Stimulated activated CD4-positive, alpha-beta T cell treated with anti-CD3 and anti-CD28 coated beads, Interleukin-4, amount 100 ng/mL, for 24 hours (primary cell): ENCODE data around the gene PROK2.

Experiments used
- DNase-seq: peaks from one replicate; pipeline ENCODE4 v3.0.0-alpha.2; 2020

Gene PROK2

DNA sequence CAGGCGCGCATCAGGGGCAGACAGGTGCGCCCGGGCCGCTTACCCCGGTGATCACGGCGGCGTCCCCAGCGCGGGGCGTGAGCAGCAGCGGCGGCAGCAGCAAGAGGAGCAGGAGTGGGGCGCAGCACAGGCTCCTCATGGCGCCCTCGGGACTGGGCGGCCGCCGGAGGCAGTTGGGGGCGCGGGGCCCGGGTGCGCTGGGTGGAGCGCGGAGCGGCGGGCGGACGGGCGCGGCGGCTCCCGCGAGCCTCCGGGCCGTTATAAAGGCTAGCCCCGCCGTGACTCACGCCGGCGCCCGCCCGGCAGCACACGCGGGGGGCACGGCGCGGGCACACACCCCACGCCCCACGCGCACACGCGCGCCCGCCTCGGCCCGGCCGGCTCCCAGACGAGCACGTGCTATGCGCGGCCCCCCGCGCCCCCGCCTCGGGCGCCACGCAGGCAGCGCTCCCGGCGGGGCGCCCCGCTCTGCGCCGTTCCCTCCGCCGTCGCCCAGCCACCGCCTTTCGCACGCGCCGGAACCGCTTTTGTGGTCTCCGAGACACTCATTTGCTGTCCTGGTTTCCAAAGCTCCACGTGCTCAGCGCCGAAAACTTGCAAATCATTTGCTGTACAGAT is at the start of gene PROK2:
Gene PROK2, minus strand, starts transcription at position 235 of the 618 bp plus-strand sequence. Its CDS starts 96 bp downstream, at position 139.
- peak; percentile 39 for DNase-seq

DNA sequence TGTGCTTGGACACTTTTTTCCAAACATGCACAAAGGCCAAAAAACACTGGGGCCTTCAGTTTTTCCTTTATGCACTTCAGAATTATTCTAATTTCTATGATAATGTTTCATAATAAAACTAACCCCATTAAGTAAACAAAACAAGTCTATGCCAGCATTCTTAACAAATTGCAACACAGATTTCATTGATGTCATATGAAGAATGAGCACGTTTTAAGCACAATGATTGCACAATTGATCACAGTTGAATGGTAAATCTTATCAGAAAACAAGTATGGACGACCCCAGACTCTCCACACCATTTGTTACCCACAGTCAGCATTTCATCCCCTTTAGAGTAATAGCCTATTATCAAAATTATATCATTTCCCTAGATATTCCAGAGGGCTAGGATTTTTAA is 46.7 kb upstream of the PROK2 start:
- DNase-seq: no peak

- no peak for DNase-seq
Observed at GRCh38 chr3:71825551-71826283, 40.8 kb upstream of the PROK2 start.

- no peak for DNase-seq
Observed at GRCh38 chr3:71821116-71821515, 36.2 kb upstream of the PROK2 start.

- no peak for DNase-seq
Observed at GRCh38 chr3:71817262-71817661, 32.3 kb upstream of the PROK2 start.

DNA sequence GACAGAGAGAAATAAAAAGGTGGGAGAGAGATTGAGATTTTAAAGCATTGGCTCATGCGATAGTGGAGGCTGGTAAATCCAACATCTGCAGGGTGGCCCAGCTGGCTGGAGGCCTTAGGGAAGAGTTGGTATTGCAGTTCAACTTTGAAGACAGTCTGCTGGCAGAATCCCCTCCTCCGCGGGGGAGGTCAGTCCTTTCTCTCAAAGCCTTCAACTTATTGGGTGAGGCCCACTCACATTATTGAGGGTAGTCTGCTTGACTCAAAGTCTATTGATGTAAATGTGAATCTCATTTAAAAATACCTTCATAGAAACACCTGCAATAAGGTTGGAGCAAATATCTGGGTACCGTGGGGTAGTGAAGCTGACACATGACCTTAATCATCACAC is 31.8 kb upstream of the PROK2 start:
- DNase-seq: no peak

DNA sequence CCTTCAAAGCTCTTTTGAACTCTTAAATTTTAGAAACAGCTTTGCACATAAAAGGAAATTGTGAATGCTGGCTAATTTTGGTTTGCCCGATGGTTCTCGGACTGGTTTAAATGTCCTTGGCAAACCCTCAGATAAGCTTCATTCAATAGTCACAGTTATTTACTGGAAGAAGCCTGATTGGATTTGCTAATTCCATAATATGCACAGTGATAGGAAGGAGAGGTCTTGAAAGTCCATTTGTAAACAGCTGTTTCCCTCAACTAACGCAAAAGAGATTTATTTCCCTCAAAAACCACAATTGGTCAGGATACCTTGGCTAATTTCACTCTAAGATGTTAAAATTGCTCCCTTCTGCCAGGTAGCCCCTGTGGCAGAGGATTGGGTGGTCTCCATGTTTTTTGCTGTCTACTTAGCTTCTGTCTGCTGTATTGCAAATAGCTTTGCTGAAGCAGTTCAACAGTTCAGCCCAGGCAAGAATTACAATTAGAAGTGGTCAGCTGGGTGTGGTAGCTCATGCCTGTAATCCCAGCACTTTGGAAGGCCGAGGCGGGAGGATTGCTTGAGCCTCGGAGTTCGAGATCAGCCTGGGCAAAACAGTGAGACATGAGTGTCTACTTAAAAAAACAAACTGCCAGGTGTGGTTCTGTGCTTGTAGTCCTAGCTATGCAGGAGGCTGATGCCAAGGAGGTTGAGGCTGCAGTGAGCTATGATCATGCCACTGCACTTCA is 30.6 kb upstream of the PROK2 start:
- DNase-seq: no peak

- DNase-seq: no peak
Observed at GRCh38 chr3:71813704-71814103, 28.8 kb upstream of the PROK2 start.

DNA sequence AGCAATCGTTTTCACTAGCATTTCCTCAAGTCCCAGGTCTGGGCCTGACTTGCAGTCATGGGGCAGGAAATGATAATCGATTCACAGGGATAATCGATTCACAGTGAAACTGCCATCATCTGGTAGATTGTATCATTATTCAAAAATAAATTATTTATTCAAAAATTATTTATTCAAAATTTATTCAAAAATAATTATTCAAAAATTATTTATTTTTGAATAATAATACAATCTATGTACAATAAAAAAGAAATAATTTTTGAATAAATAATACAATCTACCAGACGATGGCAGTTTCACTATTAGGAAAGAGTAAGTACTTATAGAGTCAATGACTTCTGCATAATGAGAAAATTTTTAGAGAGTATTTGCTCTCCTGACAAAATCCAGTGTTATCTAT is 28.1 kb upstream of the PROK2 start:
- DNase-seq: no peak

GRCh38 chr3:71810056-71810455 is 25.1 kb upstream of the PROK2 start:
- DNase-seq: no peak

- no peak for DNase-seq
Observed at GRCh38 chr3:71809321-71810026, 24.5 kb upstream of the PROK2 start.

GRCh38 chr3:71806736-71807135 is 21.8 kb upstream of the PROK2 start:
- DNase-seq: no peak

DNA sequence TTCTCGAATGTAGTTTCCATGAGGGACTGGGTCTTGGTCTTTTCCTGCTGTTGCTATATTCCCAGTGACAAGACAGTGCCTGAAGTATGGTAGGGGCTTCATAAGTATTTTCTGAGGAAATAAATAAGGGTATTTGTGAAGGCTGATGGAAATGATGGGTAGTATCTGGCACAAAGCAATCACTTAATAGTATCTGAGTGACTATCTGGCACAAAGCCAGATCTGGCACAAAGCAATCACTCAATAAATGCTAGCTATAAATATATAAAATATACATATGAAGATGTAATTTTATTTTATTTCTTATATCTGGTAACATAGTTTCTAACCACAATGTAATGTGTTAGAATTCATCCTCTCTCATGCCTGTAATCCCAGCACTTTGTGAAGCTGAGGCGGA is 20.7 kb upstream of the PROK2 start:
- no peak for DNase-seq

DNA sequence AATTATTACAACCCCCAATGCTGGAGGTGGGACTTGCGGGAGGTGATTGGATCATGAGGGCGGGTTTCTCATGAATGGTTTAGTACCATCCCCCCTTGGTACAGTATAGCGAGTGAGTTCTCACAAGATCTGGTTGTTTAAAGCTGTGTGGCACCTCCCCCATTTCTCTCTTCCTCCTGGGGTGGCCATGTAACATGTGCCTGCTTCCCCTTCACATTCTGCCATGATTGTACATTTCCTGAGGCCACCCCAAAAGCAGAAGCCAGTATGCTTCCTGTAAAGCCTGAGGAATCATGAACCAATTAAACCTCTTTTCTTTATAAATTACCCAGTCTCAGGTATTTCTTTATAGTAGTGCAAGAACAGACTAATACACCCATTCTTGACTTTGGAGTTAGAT is 20.3 kb upstream of the PROK2 start:
- DNase-seq: no peak

- DNase-seq: no peak
Observed at GRCh38 chr3:71803248-71803647, 18.3 kb upstream of the PROK2 start.

GRCh38 chr3:71801986-71802385 is 17.0 kb upstream of the PROK2 start:
- DNase-seq: no peak

DNA sequence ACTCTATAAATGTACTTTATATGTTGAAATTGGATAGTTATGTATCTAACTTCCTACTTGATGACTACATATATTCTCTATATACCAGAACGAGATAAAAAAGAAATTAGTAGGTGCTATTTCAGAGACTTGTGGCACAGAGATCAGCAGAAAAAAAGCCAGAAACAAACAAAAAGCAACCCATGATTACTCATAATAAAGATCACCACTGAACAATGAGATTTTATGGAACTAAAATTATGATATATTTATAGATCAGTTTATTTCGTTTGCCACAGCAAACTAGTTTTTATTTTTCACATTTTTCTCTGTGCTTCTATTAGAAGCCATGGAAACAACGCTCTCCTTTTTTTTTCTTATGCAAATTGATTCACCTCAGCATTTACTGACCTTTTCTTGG is 15.1 kb upstream of the PROK2 start:
- no peak for DNase-seq

DNA sequence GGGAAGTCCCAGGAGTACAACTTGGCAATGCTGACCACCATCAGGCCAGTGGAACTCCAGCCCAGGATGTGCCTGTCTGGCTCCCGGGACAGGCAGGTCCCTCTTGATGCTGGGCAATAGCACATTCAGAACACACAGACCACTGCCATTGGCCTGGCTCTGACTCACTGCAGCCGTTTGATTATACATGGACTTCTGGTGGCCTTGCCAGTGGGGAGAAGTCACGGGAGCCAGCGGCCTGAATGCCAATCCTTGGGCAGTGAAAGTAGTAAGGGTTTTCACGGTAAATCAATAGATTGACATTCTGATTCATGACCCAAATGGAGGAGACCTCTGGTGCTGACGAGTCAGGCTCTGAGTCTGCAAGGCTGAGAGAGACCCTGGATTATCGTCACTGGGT is 12.5 kb upstream of the PROK2 start:
- DNase-seq: no peak

DNA sequence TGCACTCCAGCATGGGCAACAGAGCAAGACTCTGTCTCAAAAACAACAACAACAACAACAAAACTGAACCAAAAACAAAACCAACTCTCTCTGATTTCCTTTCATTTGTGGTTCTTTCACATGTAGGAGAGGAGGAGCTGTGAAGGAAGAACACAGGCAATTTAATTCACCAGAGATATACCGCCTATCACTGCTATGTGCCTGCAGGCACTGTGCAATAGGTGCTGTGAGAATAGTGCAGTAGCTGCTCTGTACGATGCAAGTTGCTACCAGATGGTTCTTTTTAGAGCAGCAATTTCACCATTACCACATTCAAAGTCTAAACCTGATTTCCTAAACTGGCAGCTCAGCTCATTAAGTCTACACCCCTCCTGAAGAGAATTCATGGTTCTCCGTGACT is 11.3 kb upstream of the PROK2 start:
- DNase-seq: no peak

DNA sequence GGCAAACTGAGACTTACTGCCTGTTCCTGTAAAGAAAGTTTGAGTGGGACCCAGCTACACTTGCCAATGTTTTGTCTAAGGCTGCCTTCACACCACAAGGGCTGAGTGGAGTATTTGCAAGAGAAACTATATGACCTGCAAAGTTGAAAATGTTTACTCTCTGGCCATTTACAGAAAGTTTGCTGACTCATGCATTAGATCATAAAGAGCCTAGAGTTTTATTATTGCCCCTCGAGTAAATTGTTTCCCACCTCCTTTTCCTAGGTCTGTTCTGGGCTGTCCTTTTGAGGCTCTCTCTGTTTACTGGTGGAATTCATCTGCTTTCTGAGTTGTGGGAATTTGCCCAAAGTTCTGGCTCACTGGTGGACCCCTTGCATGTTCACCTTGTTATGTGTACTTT is 6.7 kb upstream of the PROK2 start:
- no peak for DNase-seq

GRCh38 chr3:71789922-71790321 is 5.0 kb upstream of the PROK2 start:
- DNase-seq: no peak

GRCh38 chr3:71787851-71788405 is 3.0 kb upstream of the PROK2 start:
- no peak for DNase-seq

- DNase-seq: no peak
Observed at GRCh38 chr3:71786551-71786950, 1.6 kb upstream of the PROK2 start.
